B cell (primary cell): ENCODE data around the gene CCDC117. TPM values are rescaled to one million over a fixed set of nuclear protein-coding genes. Genes with fewer than 3 reads are reported as not detected.

ENCODE experiments used
- ATAC-seq: fragments of 200-7000 bp; cut with Tn5 transposase; one replicate; pipeline ENCODE4 v1.10.0; 2021; ENCODE audit warnings: low read depth, mild to moderate bottlenecking, moderate number of reproducible peaks, moderate library complexity
- CTCF ChIA-PET: fragments of 350-600 bp; sonication (Branson Sonifier 250); formaldehyde crosslinking; loops from one replicate; lab custom pipeline; 2021; ENCODE audit warnings: antibody characterized with exemption, inconsistent platforms; lab: Charles Lee
- POLR2A ChIA-PET: fragments of 350-600 bp; sonication (Branson Sonifier 250); formaldehyde crosslinking; loops from one replicate; lab custom pipeline; 2021; ENCODE audit warnings: antibody characterized with exemption; lab: Charles Lee
- DNase-seq: peaks from one replicate; pipeline ENCODE4 v3.0.0; 2013
- H2AFZ ChIP-seq: 2 replicates; pipeline ENCODE4 v1.6.1; 2012; ENCODE audit warnings: mild to moderate bottlenecking, low read depth, low read length; ENCODE audit not compliant: insufficient read depth, poor library complexity, severe bottlenecking
- H3K27ac ChIP-seq, 2 donors: 1 replicate in 1 of 2; 2 replicates in 1 of 2; pipeline ENCODE4 v1.5.1; 2012 to 2013; ENCODE audit warnings: low read length in 2 of 2, mild to moderate bottlenecking in 2 of 2, moderate library complexity in 1 of 2
- H3K27me3 ChIP-seq, 4 experiments: fragments of 200-600 bp in 1 of 4; sonication (generic) in 1 of 4; replicated peaks in 1 of 4; 1 replicate in 2 of 4; 2 replicates in 2 of 4; pipeline versions ENCODE4 v1.6.1 to v1.7.0; 2013 to 2016; ENCODE audit warnings: low read length in 3 of 4, mild to moderate bottlenecking in 2 of 4, mixed read lengths in 1 of 4, moderate library complexity in 1 of 4; ENCODE audit not compliant: insufficient read depth in 4 of 4, control insufficient read depth in 3 of 4; ENCODE audit errors: control extremely low read depth in 1 of 4
- H3K36me3 ChIP-seq, 2 experiments: replicated peaks in 1 of 2; 1 replicate in 1 of 2; 2 replicates in 1 of 2; pipeline versions ENCODE4 v1.6.1 to v1.7.1; 2013; ENCODE audit warnings: low read length in 1 of 2; ENCODE audit not compliant: insufficient read depth in 2 of 2, control insufficient read depth in 1 of 2; ENCODE audit errors: control extremely low read depth in 1 of 2, extremely low read depth in 1 of 2
- H3K4me1 ChIP-seq, 2 donors: fragments of 200-600 bp in 1 of 2; sonication (generic) in 1 of 2; 1 replicate in 1 of 2; 2 replicates in 1 of 2; pipeline versions ENCODE4 v1.5.1 to v1.6.1; 2013 to 2017; ENCODE audit warnings: low read length in 2 of 2; ENCODE audit not compliant: control insufficient read depth in 2 of 2, insufficient read depth in 2 of 2
- H3K4me2 ChIP-seq: replicated peaks from 2 replicates; pipeline ENCODE3; 2012; ENCODE audit warnings: mild to moderate bottlenecking, low read depth, low read length; ENCODE audit not compliant: poor library complexity, severe bottlenecking
- H3K4me3 ChIP-seq, 5 experiments: fragments of 200-600 bp in 1 of 5; sonication (generic) in 1 of 5; 1 replicate in 3 of 5; 2 replicates in 2 of 5; pipeline versions ENCODE4 v1.5.1 to v1.7.0; 2011 to 2016; ENCODE audit warnings: low read length in 4 of 5, mild to moderate bottlenecking in 4 of 5, low read depth in 2 of 5, control low read depth in 1 of 5, moderate library complexity in 1 of 5; ENCODE audit not compliant: insufficient read depth in 1 of 5; ENCODE audit errors: control extremely low read depth in 1 of 5, extremely low read depth in 1 of 5
- H3K79me2 ChIP-seq: fragments of 200-600 bp; sonication (generic); one replicate; pipeline ENCODE4 v1.6.0; 2016; ENCODE audit warnings: low read length; ENCODE audit not compliant: control insufficient read depth, insufficient read depth
- H3K9ac ChIP-seq: fragments of 200-600 bp; sonication (generic); 2 replicates; pipeline ENCODE4 v1.6.1; 2017; ENCODE audit warnings: mild to moderate bottlenecking, low read length, moderate library complexity
- H3K9me3 ChIP-seq, 3 donors: one replicate each; pipeline versions ENCODE4 v1.6.1 to v1.7.1; 2013; ENCODE audit warnings: low read length in 2 of 3; ENCODE audit not compliant: control insufficient read depth in 2 of 3, insufficient read depth in 1 of 3; ENCODE audit errors: control extremely low read depth in 1 of 3
- H4K20me1 ChIP-seq: 2 replicates; pipeline ENCODE4 v1.6.0; 2012; ENCODE audit warnings: mild to moderate bottlenecking, low read length; ENCODE audit not compliant: insufficient read depth, control insufficient read depth, poor library complexity, severe bottlenecking
- H3K27ac Mint-ChIP-seq: one replicate; pipeline ENCODE4 v1.8.0; 2021; ENCODE audit warnings: mixed read lengths
- H3K27me3 Mint-ChIP-seq: one replicate; pipeline ENCODE4 v1.8.0; 2021; ENCODE audit warnings: mixed read lengths
- H3K4me1 Mint-ChIP-seq: one replicate; pipeline ENCODE4 v1.8.0; 2021; ENCODE audit warnings: mixed read lengths
- H3K4me3 Mint-ChIP-seq: one replicate; pipeline ENCODE4 v1.8.0; 2021; ENCODE audit warnings: mixed read lengths
- H3K9me3 Mint-ChIP-seq: one replicate; pipeline ENCODE4 v1.8.0; 2022; ENCODE audit warnings: mixed read lengths; ENCODE audit not compliant: insufficient read depth
- EZH2 ChIP-seq: IDR thresholded peaks from 2 replicates; pipeline ENCODE4 v1.6.1; 2012; ENCODE audit warnings: borderline replicate concordance, low read depth, mild to moderate bottlenecking, moderate library complexity, low read length; ENCODE audit not compliant: insufficient read depth, poor library complexity, severe bottlenecking
- WGBS: methylation state at CpG from one replicate; pipeline ENCODE4 v1.1.5; 2013; ENCODE audit warnings: missing lambda C conversion rate; ENCODE audit not compliant: insufficient coverage; 5-methylcytosine and 5-hydroxymethylcytosine counted together
- intact Hi-C: fragments of 100-400 bp; cut with micrococcal nuclease; formaldehyde crosslinking; loops from one replicate; pipeline ENCODE4 v1.10.0; 2022
- polyA plus RNA-seq: library from polyadenylated mRNA; depleted of rRNA; stranded (reverse); fragments of >200 nt; gene quantifications from 2 replicates; pipeline ENCODE4 v1.2.3, GENCODE V29; 2012
- total RNA-seq, 2 donors: library from RNA; stranded (reverse); fragments of 120-200 nt in 1 of 2; gene quantifications; 1 replicate in 1 of 2; 2 replicates in 1 of 2; pipeline versions ENCODE4 v1.2.3 to v1.2.4, GENCODE V29; 2013 to 2022
- TF ChIP-seq, protein P1 (sequence below): fragments of 200-600 bp; IDR thresholded peaks from one replicate; pipeline ENCODE4 v1.8.0; 2022; ENCODE audit warnings: antibody characterized with exemption, mild to moderate bottlenecking

CCDC117 gene
- total and polyA plus RNA-seq, 2 donors (not counting 1 experiment from before 2014, with no cell fraction given), result 7.7 to 25.6 TPM

DNA sequence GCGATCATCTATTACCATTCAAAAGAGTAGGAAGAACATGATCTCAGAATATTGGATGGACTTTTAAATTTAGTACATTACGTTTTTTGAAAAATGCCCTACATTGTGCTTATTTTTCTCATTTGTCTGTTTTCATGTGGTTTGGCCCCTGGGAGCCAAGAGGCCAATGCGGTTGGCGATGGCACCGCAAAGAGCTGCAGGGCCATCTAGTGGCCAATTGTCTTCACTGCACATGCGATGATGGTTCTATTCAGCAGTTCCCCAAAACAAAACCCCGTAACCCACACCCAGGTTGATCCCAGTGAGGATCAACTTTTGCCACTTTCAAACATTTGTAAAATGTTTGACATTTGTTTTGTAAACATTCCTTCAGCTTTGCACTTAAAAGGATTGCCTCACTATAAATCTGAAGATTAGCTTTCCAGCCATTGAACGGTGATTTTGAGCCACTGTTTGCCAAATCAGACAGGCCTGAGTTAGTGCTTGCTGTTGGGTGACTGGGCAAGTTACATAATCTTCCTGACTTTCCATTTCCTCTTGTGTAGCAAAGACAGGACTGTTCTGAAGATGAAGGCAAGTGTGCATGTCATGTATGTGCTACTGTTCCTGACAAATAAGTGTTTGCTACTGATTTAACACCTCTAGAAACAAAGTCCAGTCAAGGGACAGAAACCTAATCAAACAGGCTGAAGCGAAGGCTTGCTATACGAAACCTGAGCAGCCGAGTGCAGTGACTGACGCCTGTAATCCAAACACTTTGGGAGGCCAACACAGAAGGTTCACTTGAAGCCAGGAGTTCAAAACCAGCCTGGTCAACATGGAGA is 57.1 kb downstream of the CCDC117 start:
- TF ChIP-seq, protein P1, sequence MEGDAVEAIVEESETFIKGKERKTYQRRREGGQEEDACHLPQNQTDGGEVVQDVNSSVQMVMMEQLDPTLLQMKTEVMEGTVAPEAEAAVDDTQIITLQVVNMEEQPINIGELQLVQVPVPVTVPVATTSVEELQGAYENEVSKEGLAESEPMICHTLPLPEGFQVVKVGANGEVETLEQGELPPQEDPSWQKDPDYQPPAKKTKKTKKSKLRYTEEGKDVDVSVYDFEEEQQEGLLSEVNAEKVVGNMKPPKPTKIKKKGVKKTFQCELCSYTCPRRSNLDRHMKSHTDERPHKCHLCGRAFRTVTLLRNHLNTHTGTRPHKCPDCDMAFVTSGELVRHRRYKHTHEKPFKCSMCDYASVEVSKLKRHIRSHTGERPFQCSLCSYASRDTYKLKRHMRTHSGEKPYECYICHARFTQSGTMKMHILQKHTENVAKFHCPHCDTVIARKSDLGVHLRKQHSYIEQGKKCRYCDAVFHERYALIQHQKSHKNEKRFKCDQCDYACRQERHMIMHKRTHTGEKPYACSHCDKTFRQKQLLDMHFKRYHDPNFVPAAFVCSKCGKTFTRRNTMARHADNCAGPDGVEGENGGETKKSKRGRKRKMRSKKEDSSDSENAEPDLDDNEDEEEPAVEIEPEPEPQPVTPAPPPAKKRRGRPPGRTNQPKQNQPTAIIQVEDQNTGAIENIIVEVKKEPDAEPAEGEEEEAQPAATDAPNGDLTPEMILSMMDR, result peak; percentile 99
- no peak for TF ChIP-seq EZH2
- Histone ChIP-seq H3K4me3 (no peak overlapping the region), H3K27me3 (no peaks in the 10 kb centered on the region), H3K9me3 (no peaks in the 10 kb centered on the region), H2AFZ (no peak overlapping the region), H3K9ac (no peak overlapping the region), H3K4me1 (peaks cover 0 to 7% of the 10 kb centered on the region in 2 donors), H4K20me1 (no peaks in the 10 kb centered on the region), H3K36me3 (no peaks in the 10 kb centered on the region), H3K4me2 (no peak overlapping the region), H3K27ac (no peak overlapping the region), H3K79me2 (no peaks in the 10 kb centered on the region)
- Mint-ChIP-seq H3K9me3 (no peaks in the 10 kb centered on the region), H3K27ac (no peak overlapping the region), H3K4me1 (peaks cover 4% of the 10 kb centered on the region), H3K27me3 (no peaks in the 10 kb centered on the region), H3K4me3 (no peak overlapping the region)
- ATAC-seq, result peak; percentile 83
- ChIA-PET POLR2A (no interaction called here), CTCF (interaction anchor here (0.6 to 9.5 kb wide), 38 partner anchors 9 to 811 kb away, joined by 3 to 249 read pairs (median 5); partner anchors contain the start of genes CCDC117 and XBP1)
- WGBS, result 57% methylated on average over 8 of the region's 12 CpGs
- intact Hi-C loops, result loop anchor here (1.0 to 5.0 kb wide), 3 partner anchors 39 to 807 kb away; no protein-coding TSS in a partner anchor
- peak; percentile 84 for DNase-seq

DNA sequence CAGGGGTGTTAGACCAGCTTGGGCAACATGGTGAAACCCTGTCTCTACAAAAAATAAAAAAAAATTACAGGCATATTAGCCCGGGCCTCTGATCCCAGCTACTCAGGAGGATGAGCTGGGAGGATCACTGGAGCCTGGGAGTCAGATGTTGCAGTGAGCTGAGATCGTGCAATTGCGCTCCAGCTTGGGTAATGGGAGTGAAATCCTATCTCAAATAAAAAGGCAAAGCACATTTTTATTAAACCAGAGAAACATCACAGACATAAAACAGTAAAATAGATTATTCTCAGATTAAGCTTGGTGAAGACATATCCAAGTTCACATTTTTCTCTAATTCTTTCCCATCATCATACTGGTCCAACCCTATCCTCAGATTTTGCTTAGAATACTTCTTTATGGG is 57.9 kb downstream of the CCDC117 start:
- TF ChIP-seq, protein P1, result no peak
- TF ChIP-seq EZH2, result no peak
- H3K4me1 ChIP-seq, result peaks cover 0 to 7% of the 10 kb centered on the region in 2 donors
- H3K27ac Mint-ChIP-seq, result no peak overlapping the region
- peaks cover 4% of the 10 kb centered on the region for H3K4me1 Mint-ChIP-seq
- no peaks in the 10 kb centered on the region for H3K79me2 ChIP-seq
- peaks cover 3% of the 10 kb centered on the region for H3K27me3 Mint-ChIP-seq
- ChIA-PET CTCF (interaction anchor here (0.6 to 9.5 kb wide), 17 partner anchors 8 to 415 kb away, joined by 3 to 249 read pairs (median 10); partner anchors contain the start of genes CCDC117 and XBP1), POLR2A (no interaction called here)
- DNase-seq (no peak), ATAC-seq (no peak)
- H3K9me3 Mint-ChIP-seq, result no peaks in the 10 kb centered on the region
- H3K4me3 ChIP-seq, result no peak overlapping the region
- no peaks in the 10 kb centered on the region for H3K27me3 ChIP-seq
- H3K9me3 ChIP-seq, result no peaks in the 10 kb centered on the region
- no peaks in the 10 kb centered on the region for H4K20me1 ChIP-seq
- H3K27ac ChIP-seq, result no peak overlapping the region
- H3K9ac ChIP-seq, result no peak overlapping the region
- H3K36me3 ChIP-seq, result no peaks in the 10 kb centered on the region
- no CpG with 5 or more reads among the region's 3 CpGs for WGBS
- intact Hi-C loops, result no loop called here
- H3K4me3 Mint-ChIP-seq, result no peak overlapping the region
- H3K4me2 ChIP-seq, result no peak overlapping the region
- no peak overlapping the region for H2AFZ ChIP-seq
